ENCODE measurements around the gene FLVCR2.
"Not testable (repeated sequence)": the region's sequence is repeated elsewhere in the genome, so short reads cannot be mapped to it uniquely, and the experiment has no call there.

Gene FLVCR2

DNA sequence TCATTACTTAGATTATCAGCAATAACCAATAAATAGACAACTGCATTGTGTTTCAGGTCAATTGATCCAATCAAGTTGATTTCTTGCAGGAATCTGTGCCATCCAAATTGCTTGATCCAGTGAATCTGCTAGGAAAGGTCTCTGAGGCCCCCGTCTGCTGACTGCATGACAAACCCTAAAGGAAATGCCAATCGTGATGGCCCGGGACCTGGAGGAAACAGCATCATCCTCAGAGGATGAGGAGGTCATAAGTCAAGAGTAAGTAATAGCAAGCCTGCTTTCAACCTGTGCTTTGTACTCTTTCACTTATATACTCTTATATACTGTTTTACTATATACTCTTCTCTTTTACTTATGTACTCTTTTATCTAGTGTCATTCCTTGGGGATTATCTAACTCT lies 84.5 kb downstream of the FLVCR2 start:
- no peak for DNase-seq (ENCODE audit: low spot score)

DNA sequence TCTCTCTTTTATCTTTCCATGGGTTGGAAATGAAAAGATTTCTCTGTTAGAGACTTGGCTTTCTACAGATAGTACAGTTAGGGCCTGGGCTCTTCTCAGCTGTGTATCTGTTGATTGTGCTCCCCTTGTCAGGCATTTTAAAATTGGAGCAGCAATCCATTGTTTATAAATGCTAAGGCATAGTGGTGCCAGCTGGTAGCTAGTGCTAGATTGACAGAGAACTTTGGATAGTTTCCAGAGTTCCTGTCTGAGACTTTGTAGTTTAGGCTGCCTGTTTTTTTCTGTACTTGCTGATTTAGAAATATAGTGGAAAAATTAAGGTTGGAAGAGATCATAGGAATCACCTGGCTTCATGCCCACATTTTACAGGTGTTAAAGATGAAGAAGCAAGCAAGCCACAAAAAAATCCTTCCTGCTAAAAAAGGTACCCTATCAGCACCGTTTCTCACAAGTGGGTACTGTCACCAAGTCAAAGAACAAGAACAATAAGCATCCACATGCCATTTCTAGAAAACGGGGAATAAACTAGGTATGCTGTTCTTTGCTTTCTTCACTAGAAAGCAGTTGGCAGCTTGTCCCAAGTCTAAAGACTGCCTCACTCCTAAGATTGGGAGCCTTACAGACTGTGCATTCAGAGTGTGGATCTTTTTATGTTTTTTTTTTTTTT lies 88.8 kb downstream of the FLVCR2 start:
- DNase-seq (ENCODE audit: low spot score) = no peak

DNA sequence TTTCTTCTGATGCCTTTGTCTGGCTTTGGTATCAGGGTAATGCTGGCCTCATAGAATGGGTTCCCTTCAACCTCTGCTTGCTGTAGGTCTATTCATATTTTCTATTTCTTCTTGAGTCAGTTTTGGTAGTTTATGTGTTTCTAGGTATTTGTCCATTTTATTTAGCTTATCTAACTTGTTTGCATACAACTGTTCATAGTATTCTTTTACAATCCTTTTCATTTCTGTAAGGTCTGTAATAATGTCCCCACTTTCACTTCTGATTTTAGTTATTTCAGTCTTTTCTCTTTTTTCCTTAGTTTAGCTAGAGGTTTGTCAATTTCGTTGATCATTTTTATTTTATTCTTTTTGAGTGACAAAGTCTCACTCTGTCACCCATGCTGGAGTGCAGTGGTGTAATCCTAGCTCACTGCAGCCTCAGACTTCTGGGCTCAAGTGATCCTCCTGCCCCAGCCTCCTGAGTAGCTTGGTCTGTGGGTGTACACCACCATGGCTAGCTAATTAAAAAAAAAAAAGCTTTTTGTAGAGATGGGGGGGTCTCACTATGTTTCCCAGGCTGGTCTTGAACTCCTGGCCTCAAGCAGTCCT lies 94.3 kb downstream of the FLVCR2 start:
- no peak for DNase-seq (ENCODE audit: low spot score)

DNA sequence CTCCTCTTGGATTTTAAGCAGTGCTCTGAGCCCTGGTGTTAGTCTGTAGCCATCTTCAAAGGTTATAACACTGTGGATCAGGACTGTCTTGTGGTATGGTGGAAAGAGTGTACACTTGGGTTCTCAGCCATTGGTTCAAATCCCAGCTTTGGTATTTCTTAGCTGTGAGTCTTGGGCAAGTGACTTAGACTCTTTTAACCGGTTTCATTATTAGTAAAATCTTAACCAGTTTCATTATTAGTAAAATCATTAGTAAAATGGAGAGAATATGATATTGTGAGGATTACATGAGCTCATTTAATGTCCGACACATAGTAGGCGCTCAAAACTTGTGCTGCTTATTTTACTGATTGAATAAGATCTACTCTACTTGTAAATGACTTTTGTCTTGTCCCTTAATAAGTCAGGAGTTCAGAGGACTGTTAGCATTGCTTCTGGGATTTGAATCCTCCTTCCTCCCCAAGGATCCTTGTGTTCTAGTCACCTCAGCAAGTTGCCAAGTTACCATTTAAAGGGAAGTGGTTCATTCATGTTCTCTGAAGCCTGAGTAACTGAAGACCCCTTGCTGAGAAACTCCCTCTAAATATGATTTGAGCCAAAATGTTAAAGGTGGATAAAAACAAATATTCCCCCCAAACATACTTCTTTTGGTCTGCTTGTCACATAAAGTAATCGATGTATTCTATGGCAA lies 95.1 kb downstream of the FLVCR2 start:
- no peak for DNase-seq (ENCODE audit: low spot score)

DNA sequence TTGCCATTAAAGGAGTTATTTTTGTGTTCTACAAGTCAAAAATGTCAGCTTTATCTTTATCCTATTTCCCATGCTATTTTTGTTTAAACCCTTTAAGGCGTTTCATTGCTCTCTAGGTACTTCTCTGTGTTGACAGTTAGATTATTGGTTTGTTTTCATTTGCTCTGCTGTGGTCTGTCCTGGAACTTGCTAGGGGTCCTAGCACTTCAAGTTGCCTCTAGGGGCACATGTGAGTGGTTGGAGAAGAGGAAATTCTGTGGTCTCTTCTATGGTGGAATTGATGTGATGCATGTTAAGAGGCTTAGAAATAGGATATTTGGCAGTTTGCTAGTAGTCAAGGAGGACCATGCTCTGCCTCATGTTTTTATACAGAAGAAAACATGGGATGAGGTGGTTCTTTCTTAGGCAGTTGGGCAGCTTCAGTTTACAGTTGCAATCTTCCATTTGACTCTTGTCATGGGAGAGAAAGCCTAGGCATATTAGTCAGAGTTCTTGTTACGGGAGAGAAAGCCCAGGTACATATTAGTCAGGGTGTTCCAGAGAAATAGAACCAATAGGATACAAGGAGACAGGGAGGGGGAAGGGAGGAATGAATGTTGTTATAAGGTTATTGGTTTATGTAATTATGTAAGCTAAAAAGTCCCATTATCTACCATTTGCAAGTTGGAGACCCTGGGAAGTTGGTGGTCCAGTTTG lies 97.0 kb downstream of the FLVCR2 start:
- DNase-seq (ENCODE audit: low spot score) = no peak

DNA sequence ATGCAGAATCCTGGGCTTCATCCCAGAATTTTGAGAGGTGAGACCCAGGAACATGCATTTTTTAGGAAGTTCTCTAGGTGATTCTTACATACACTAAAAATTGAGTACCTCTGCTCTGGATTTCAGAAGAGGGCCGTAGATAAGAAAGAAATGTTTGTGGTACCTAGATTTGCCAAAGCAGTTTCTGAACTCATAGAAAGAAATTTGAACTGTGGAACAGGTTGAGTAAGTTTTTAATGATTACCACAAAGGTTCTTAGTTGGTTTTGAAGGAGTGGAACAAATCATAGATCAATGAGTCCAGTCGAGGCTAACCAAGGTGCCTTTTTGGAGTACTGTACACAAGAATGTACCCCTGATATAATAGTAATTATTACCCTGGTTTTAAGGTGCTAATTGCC lies 107.5 kb downstream of the FLVCR2 start:
- no peak for DNase-seq (ENCODE audit: low spot score)

DNA sequence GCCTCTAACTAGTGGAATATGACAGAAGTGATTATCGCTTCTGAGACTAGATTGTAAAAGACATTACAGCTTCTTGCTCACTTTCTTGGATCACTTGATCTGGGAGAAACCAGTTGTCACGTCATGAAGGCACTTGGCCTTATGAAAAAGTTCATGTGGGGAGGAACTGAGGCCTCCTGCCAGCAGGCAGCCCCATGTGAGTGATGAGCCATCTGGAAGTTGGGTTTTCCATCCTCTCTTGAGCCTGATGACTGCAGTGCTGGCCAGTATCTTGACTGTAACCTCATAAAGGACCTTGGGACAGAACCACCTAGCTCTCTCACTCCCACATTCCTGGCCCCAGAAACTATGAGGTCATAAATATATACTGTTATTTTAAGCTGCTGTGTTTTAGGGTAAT lies 110.6 kb downstream of the FLVCR2 start:
- DNase-seq (ENCODE audit: low spot score) = no peak

DNA sequence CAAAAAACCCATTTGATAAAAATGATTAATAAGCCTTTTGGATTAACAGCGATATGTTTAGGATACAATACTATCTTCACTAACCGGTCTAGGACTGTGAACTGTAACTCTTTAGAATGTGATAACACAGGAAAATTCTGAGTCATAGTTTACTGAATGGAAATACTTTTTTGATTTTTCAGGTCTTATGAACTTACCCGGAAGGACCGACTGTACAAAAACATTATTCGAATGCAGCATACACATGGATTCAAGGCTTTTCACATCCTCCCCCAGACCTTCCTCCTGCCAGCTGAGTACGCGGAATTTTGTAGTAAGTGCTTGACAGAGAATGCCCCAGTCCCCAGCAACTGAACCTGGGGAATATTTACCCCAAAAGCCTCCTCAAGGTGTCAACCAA lies 111.6 kb downstream of the FLVCR2 start:
- no peak for DNase-seq (ENCODE audit: low spot score)

DNA sequence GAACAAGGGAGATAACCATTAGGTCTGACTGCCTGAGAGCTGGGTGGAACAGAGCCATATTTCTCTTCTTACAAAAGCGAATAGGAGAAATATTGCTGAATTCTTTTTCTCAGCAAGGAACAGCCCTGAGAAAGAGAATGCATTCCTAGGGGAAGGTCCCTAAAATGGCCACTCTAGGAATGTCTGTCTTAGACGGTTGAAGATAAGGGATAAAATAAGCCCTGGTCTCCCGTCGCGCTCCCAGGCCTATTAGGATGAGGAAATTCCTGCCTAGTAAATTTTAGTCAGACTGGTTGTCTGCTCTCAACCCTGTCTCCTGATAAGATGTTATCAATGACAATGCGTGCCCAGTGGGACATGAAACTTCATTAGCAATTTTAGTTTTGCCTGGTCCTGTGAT lies 116.6 kb downstream of the FLVCR2 start:
- not testable (repeated sequence) for DNase-seq (ENCODE audit: low spot score)

DNA sequence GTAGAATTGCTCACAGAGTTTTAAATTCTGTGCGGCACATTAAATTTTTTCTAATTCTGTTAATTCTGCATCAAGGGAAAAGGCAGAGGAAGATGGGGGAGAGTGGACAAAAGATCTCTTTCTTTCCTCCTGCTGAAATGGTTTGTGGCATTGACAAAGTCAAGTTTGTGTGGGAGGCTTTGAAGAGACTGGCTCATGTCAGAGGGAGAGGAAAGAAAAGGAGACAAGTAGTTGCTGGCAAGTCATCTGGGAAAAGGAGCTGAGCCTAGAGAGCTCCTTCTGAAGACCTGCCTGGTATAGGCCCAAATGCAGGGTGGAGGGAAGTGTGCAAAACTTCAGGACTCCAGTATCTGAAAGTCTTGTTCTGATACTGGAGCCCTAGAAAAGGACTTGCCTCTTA lies 119.0 kb downstream of the FLVCR2 start:
- no peak for DNase-seq (ENCODE audit: low spot score)
